Aorta (tissue), 5 donors: ENCODE data around the gene CCDC33. TPM values are rescaled to one million over a fixed set of nuclear protein-coding genes. Genes with fewer than 3 reads are reported as not detected.
A peak's percentile ranks its signal among the peaks of the same experiment; 100 is the strongest.

Experiments used
- ATAC-seq: fragments of 200-7000 bp; cut with Tn5 transposase; one replicate; pipeline ENCODE4 v1.9.1; 2022; ENCODE audit warnings: moderate library complexity; ENCODE audit not compliant: low FRiP score
- DNase-seq, 2 donors: peaks; one replicate each; pipeline ENCODE4 v3.0.0-alpha.2; 2020
- H3K27ac ChIP-seq, 2 donors: one replicate each; pipeline ENCODE4 v1.5.1; 2013; ENCODE audit warnings: low read length in 2 of 2, mild to moderate bottlenecking in 2 of 2, moderate library complexity in 2 of 2, control low read depth in 1 of 2, inconsistent platforms in 1 of 2, low read depth in 1 of 2
- H3K27me3 ChIP-seq, 2 donors: one replicate each; pipeline ENCODE4 v1.6.1; 2013; ENCODE audit warnings: control low read depth in 1 of 2, low read length in 1 of 2, mild to moderate bottlenecking in 1 of 2, moderate library complexity in 1 of 2; ENCODE audit not compliant: insufficient read depth in 2 of 2, control insufficient read depth in 1 of 2
- H3K36me3 ChIP-seq, 2 donors: one replicate each; pipeline ENCODE4 v1.6.1; 2013; ENCODE audit warnings: control low read depth in 1 of 2, low read length in 1 of 2, mild to moderate bottlenecking in 1 of 2; ENCODE audit not compliant: insufficient read depth in 2 of 2, control insufficient read depth in 1 of 2
- H3K4me1 ChIP-seq, 2 donors: one replicate each; pipeline ENCODE4 v1.6.1; 2013; ENCODE audit warnings: low read length in 2 of 2, control low read depth in 1 of 2, mild to moderate bottlenecking in 1 of 2, moderate library complexity in 1 of 2; ENCODE audit not compliant: insufficient read depth in 2 of 2, control insufficient read depth in 1 of 2
- H3K4me3 ChIP-seq, 2 donors: one replicate each; pipeline ENCODE4 v1.5.1; 2013; ENCODE audit warnings: low read length in 2 of 2, control low read depth in 1 of 2, mild to moderate bottlenecking in 1 of 2
- H3K9me3 ChIP-seq: one replicate; pipeline ENCODE4 v1.6.1; 2013; ENCODE audit warnings: mild to moderate bottlenecking, low read length; ENCODE audit not compliant: control insufficient read depth
- WGBS, 2 donors: extraction: QIAGEN DNeasy Blood & Tissue Kit; methylation state at CpG; one replicate each; pipeline ENCODE4 v1.1.7; 2013; 5-methylcytosine and 5-hydroxymethylcytosine counted together
- intact Hi-C, 2 donors: fragments of 100-400 bp; cut with DNase I; formaldehyde crosslinking; loops; one replicate each; pipeline versions ENCODE4 v1.14.2 to v1.15.0; 2022
- polyA plus RNA-seq, 2 donors: library from polyadenylated mRNA; stranded (reverse); fragments of 200-250 nt; gene quantifications; one replicate each; pipeline ENCODE4 v1.2.3, GENCODE V29; 2013
- total RNA-seq, 2 donors: library from RNA; stranded (reverse); fragmentation: NEBNext Ultra II Directional; extraction: Animal tissue kit (Norgen Biotek cat#: 25700); gene quantifications; one replicate each; pipeline ENCODE4 v1.2.1, GENCODE V29; 2021
- donor health status: healthy with polysubstance abuse.
- donor health status: Bipolar disorder and iron deficiency.
- donor health status: DM: no; HTN: no; CAD: no.
- donor health status: DM: no; HTN: no; CAD: no.
- donor health status: DM: yes; HTN: yes; CAD: no.

The CCDC33 gene
- total and polyA plus RNA-seq, 4 donors, result not detected

- WGBS, 2 donors, result 77 to 89% methylated on average over 10 of the region's 10 CpGs
- no peak overlapping the region for H3K4me3 ChIP-seq
- ATAC-seq (no peak), DNase-seq (peak; percentile 69 to 85)
- intact Hi-C loops, result loop anchor here (2.0 to 5.0 kb wide), 2 partner anchors 193 to 266 kb away; no protein-coding TSS in a partner anchor
- no peaks in the 10 kb centered on the region for H3K36me3 ChIP-seq
- H3K27ac ChIP-seq, result no peak overlapping the region
- H3K4me1 ChIP-seq, result no peaks in the 10 kb centered on the region
- H3K27me3 ChIP-seq, result no peaks in the 10 kb centered on the region
- H3K9me3 ChIP-seq, result no peaks in the 10 kb centered on the region
Measured at GRCh38 chr15:74320352-74321247, 84.5 kb downstream of the CCDC33 start.

- Histone ChIP-seq H3K9me3 (no peaks in the 10 kb centered on the region), H3K4me1 (no peaks in the 10 kb centered on the region), H3K27me3 (no peaks in the 10 kb centered on the region), H3K27ac (no peak overlapping the region), H3K4me3 (no peak overlapping the region), H3K36me3 (no peaks in the 10 kb centered on the region)
- intact Hi-C loops, result loop anchor here (1.0 to 5.0 kb wide), 2 partner anchors 195 kb away; no protein-coding TSS in a partner anchor
- DNase-seq (peak; percentile 76 to 89), ATAC-seq (peak; percentile 66)
- 27 to 30% methylated on average over 6 of the region's 6 CpGs for WGBS, 2 donors
Measured at GRCh38 chr15:74322558-74323180, 86.5 kb downstream of the CCDC33 start.

GRCh38 chr15:74324714-74325113 is 88.6 kb downstream of the CCDC33 start:
- H3K4me3 ChIP-seq, result no peak overlapping the region
- H3K27me3 ChIP-seq, result no peaks in the 10 kb centered on the region
- DNase-seq, result no peak
- intact Hi-C loops, result loop anchor here in 1 of 2 donors (5.0 kb wide), 1 partner anchor 197 kb away; no protein-coding TSS in a partner anchor
- H3K9me3 ChIP-seq, result no peaks in the 10 kb centered on the region
- 80 to 83% methylated on average over 3 of the region's 3 CpGs for WGBS, 2 donors
- H3K27ac ChIP-seq, result no peak overlapping the region
- no peaks in the 10 kb centered on the region for H3K36me3 ChIP-seq
- no peak for ATAC-seq
- H3K4me1 ChIP-seq, result no peaks in the 10 kb centered on the region

GRCh38 chr15:74326746-74327145 is 90.6 kb downstream of the CCDC33 start:
- no peak for DNase-seq
- ATAC-seq, result no peak
- no peaks in the 10 kb centered on the region for H3K4me1 ChIP-seq
- intact Hi-C loops, result no loop called here
- H3K4me3 ChIP-seq, result no peak overlapping the region
- H3K9me3 ChIP-seq, result no peaks in the 10 kb centered on the region
- no peak overlapping the region for H3K27ac ChIP-seq
- H3K27me3 ChIP-seq, result no peaks in the 10 kb centered on the region
- WGBS, 2 donors, result 62 to 72% methylated on average over 4 of the region's 4 CpGs
- no peaks in the 10 kb centered on the region for H3K36me3 ChIP-seq

- no peak for ATAC-seq
- Histone ChIP-seq H3K9me3 (no peaks in the 10 kb centered on the region), H3K36me3 (no peaks in the 10 kb centered on the region), H3K27ac (no peak overlapping the region), H3K4me3 (no peak overlapping the region), H3K4me1 (no peaks in the 10 kb centered on the region), H3K27me3 (no peaks in the 10 kb centered on the region)
- WGBS, 2 donors, result 77 to 78% methylated on average over 6 of the region's 6 CpGs
- intact Hi-C loops, result no loop called here
- DNase-seq, result no peak
Measured at GRCh38 chr15:74327756-74328155, 91.6 kb downstream of the CCDC33 start.

- Histone ChIP-seq H3K27ac (no peak overlapping the region), H3K27me3 (no peaks in the 10 kb centered on the region), H3K4me1 (no peaks in the 10 kb centered on the region), H3K9me3 (no peaks in the 10 kb centered on the region), H3K4me3 (no peak overlapping the region), H3K36me3 (no peaks in the 10 kb centered on the region)
- DNase-seq (no peak), ATAC-seq (no peak)
- WGBS, 2 donors, result 74 to 76% methylated on average over 10 of the region's 10 CpGs
- intact Hi-C loops, result no loop called here
Measured at GRCh38 chr15:74328331-74329056, 92.4 kb downstream of the CCDC33 start.

- Histone ChIP-seq H3K4me1 (no peaks in the 10 kb centered on the region), H3K27ac (no peak overlapping the region), H3K9me3 (no peaks in the 10 kb centered on the region), H3K36me3 (no peaks in the 10 kb centered on the region), H3K27me3 (no peaks in the 10 kb centered on the region), H3K4me3 (no peak overlapping the region)
- intact Hi-C loops, result no loop called here
- ATAC-seq (no peak), DNase-seq (no peak)
- 82 to 85% methylated on average over 11 of the region's 11 CpGs for WGBS, 2 donors
Measured at GRCh38 chr15:74330861-74331408, 94.8 kb downstream of the CCDC33 start.

- intact Hi-C loops, result no loop called here
Measured at GRCh38 chr15:74332011-74332410, 95.9 kb downstream of the CCDC33 start.

More at GRCh38 chr15:74332011-74332410, 95.9 kb downstream of the CCDC33 start:
- no peak for ATAC-seq
- peak; percentile 11 to 17 for DNase-seq
- no peak overlapping the region for H3K27ac ChIP-seq
- WGBS, 2 donors, result 89 to 96% methylated on average over 3 of the region's 3 CpGs
- no peaks in the 10 kb centered on the region for H3K4me1 ChIP-seq
- no peaks in the 10 kb centered on the region for H3K27me3 ChIP-seq
- H3K36me3 ChIP-seq, result no peaks in the 10 kb centered on the region
- H3K9me3 ChIP-seq, result no peaks in the 10 kb centered on the region
- no peak overlapping the region for H3K4me3 ChIP-seq
